ENCODE data around the gene CCDC92B.
"Not testable (repeated sequence)": the region's sequence is repeated elsewhere in the genome, so short reads cannot be mapped to it uniquely, and the experiment has no call there.

The CCDC92B gene

GRCh38 chr17:2688351-2689342 lies 60.8 kb downstream of the CCDC92B start:
- peak; percentile 23 for DNase-seq

GRCh38 chr17:2687074-2687418 lies 62.4 kb downstream of the CCDC92B start:
- DNase-seq = no peak

GRCh38 chr17:2685696-2686095 lies 63.8 kb downstream of the CCDC92B start:
- no peak for DNase-seq

GRCh38 chr17:2684549-2684948 lies 64.9 kb downstream of the CCDC92B start:
- no peak for DNase-seq

- DNase-seq = no peak
These were observed 65.5 kb downstream of the CCDC92B start for GRCh38 chr17:2683912-2684311.

- no peak for DNase-seq
These were observed 67.1 kb downstream of the CCDC92B start for GRCh38 chr17:2682176-2682938.

GRCh38 chr17:2681650-2682049 lies 67.8 kb downstream of the CCDC92B start:
- no peak for DNase-seq

GRCh38 chr17:2680961-2681360 lies 68.5 kb downstream of the CCDC92B start:
- DNase-seq = no peak

GRCh38 chr17:2679247-2679646 lies 70.2 kb downstream of the CCDC92B start:
- not testable (repeated sequence) for DNase-seq
